ENCODE measurements around the gene PRR5L. TPM values are rescaled to one million over a fixed set of nuclear protein-coding genes. Genes with fewer than 3 reads are reported as not detected.
A peak's percentile ranks its signal among the peaks of the same experiment; 100 is the strongest.

PRR5L gene
- total and polyA plus RNA-seq, 9 donors, result 5.9 to 56.3 (median 22.1) TPM

GRCh38 chr11:36306888-36307287, 10.8 kb downstream of the PRR5L start:
- H3K36me3 ChIP-seq, result no peaks in the 10 kb centered on the region
- peak in 1 of 5 donors; percentile 48 for DNase-seq
- no peaks in the 10 kb centered on the region for H3K27me3 ChIP-seq
- no peaks in the 10 kb centered on the region for H3K9me3 ChIP-seq
- intact Hi-C loops (cut with DNase I), result loop anchor here in 3 of 4 donors (10.0 kb wide), 2 partner anchors 158 to 168 kb away; no protein-coding TSS in a partner anchor
- H3K27ac ChIP-seq, result no peak overlapping the region
- TF ChIP-seq CTCF (IDR thresholded peaks at IDR 0.05), result peak in 2 of 3 donors; percentile 27 to 51
- TF ChIP-seq EP300 (IDR thresholded peaks at IDR 0.05), result no peak
- TF ChIP-seq POLR2A (IDR thresholded peaks at IDR 0.05), result no peak
- H3K4me1 ChIP-seq (ENCODE audit: insufficient read depth), result no peaks in the 10 kb centered on the region
- 36 to 44% (median 37%) methylated on average over 3 of the region's 3 CpGs for WGBS, 3 donors
- no peak overlapping the region for H3K4me3 ChIP-seq

DNA sequence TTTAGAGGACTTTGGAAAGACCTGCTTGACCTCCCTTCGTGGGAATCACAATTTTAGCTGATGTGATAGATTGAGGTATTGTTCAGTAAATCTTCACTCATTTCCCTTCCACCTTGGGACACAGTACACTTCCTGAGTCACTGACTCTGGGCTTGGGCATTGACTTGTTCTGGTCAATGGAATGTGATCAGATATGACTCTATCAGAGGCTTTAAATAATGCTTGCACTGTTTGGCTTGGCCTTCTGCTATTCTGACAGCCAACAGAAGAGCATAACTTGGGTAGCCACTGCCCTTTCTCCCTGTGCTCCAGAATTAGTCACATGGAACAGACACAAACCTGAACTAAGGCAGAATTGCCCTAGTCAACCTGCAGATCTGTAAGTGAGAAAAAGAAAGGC, 12.5 kb downstream of the PRR5L start:
- Histone ChIP-seq H3K36me3 (no peaks in the 10 kb centered on the region), H3K4me1 (ENCODE audit: insufficient read depth) (peaks cover 8% of the 10 kb centered on the region), H3K9me3 (no peaks in the 10 kb centered on the region), H3K4me3 (no peak overlapping the region), H3K27me3 (no peaks in the 10 kb centered on the region), H3K27ac (no peak overlapping the region)
- TF ChIP-seq POLR2A (IDR thresholded peaks at IDR 0.05) (no peak), CTCF (IDR thresholded peaks at IDR 0.05) (no peak), EP300 (IDR thresholded peaks at IDR 0.05) (no peak)
- no peak for DNase-seq
- intact Hi-C loops (cut with DNase I), result loop anchor here in 3 of 4 donors (10.0 kb wide), 2 partner anchors 156 to 166 kb away; no protein-coding TSS in a partner anchor
- WGBS, 3 donors, result 69 to 70% (median 69%) methylated on average over 1 of the region's 1 CpG

- Histone ChIP-seq H3K27me3 (no peaks in the 10 kb centered on the region), H3K27ac (no peak overlapping the region), H3K36me3 (no peaks in the 10 kb centered on the region), H3K9me3 (no peaks in the 10 kb centered on the region), H3K4me3 (no peak overlapping the region), H3K4me1 (ENCODE audit: insufficient read depth) (peaks cover 12% of the 10 kb centered on the region)
- intact Hi-C loops (cut with DNase I), result loop anchor here in 3 of 4 donors (10.0 kb wide), 2 partner anchors 155 to 165 kb away; no protein-coding TSS in a partner anchor
- 97 to 100% (median 99%) methylated on average over 4 of the region's 4 CpGs for WGBS, 3 donors
- no peak for DNase-seq
- TF ChIP-seq POLR2A (IDR thresholded peaks at IDR 0.05), result no peak
- no peak for TF ChIP-seq CTCF (IDR thresholded peaks at IDR 0.05)
- no peak for TF ChIP-seq EP300 (IDR thresholded peaks at IDR 0.05)
These were observed 13.7 kb downstream of the PRR5L start for GRCh38 chr11:36309779-36310178.

- no peak for DNase-seq
- Histone ChIP-seq H3K4me3 (no peak overlapping the region), H3K36me3 (no peaks in the 10 kb centered on the region), H3K27me3 (no peaks in the 10 kb centered on the region), H3K27ac (no peak overlapping the region), H3K9me3 (no peaks in the 10 kb centered on the region), H3K4me1 (ENCODE audit: insufficient read depth) (peaks cover 12% of the 10 kb centered on the region)
- TF ChIP-seq POLR2A (IDR thresholded peaks at IDR 0.05), result no peak
- TF ChIP-seq CTCF (IDR thresholded peaks at IDR 0.05), result no peak
- no peak for TF ChIP-seq EP300 (IDR thresholded peaks at IDR 0.05)
- intact Hi-C loops (cut with DNase I), result no loop called here
- 78 to 84% (median 82%) methylated on average over 4 of the region's 4 CpGs for WGBS, 3 donors
These were observed 16.0 kb downstream of the PRR5L start for GRCh38 chr11:36311926-36312595.

All from ovary (tissue), 9 donors.